Mucosa of stomach (tissue), 1 donor: ENCODE measurements around the gene RAB5B.
A peak's percentile ranks its signal among the peaks of the same experiment; 100 is the strongest.
"Not testable (repeated sequence)": the region's sequence is repeated elsewhere in the genome, so short reads cannot be mapped to it uniquely, and the experiment has no call there.

Experiments used
- H3K27me3 ChIP-seq: one replicate; pipeline ENCODE4 v1.7.0; 2013; ENCODE audit warnings: mild to moderate bottlenecking, low read length; ENCODE audit not compliant: control insufficient read depth, insufficient read depth
- H3K36me3 ChIP-seq: one replicate; pipeline ENCODE4 v1.7.0; 2013; ENCODE audit warnings: low read length; ENCODE audit not compliant: control insufficient read depth, insufficient read depth
- H3K4me1 ChIP-seq: one replicate; pipeline ENCODE4 v1.7.0; 2013; ENCODE audit warnings: mild to moderate bottlenecking, low read length; ENCODE audit not compliant: control insufficient read depth, insufficient read depth
- H3K4me3 ChIP-seq: one replicate; pipeline ENCODE4 v1.7.0; 2013; ENCODE audit warnings: low read length
- H3K9ac ChIP-seq: one replicate; pipeline ENCODE4 v1.7.0; 2013; ENCODE audit warnings: mild to moderate bottlenecking, low read length, moderate library complexity
- H3K9me3 ChIP-seq: one replicate; pipeline ENCODE4 v1.7.0; 2013; ENCODE audit warnings: mild to moderate bottlenecking, low read length, moderate library complexity; ENCODE audit not compliant: control insufficient read depth
- donor health status: Pancreatic carcinoma.

Gene RAB5B

DNA sequence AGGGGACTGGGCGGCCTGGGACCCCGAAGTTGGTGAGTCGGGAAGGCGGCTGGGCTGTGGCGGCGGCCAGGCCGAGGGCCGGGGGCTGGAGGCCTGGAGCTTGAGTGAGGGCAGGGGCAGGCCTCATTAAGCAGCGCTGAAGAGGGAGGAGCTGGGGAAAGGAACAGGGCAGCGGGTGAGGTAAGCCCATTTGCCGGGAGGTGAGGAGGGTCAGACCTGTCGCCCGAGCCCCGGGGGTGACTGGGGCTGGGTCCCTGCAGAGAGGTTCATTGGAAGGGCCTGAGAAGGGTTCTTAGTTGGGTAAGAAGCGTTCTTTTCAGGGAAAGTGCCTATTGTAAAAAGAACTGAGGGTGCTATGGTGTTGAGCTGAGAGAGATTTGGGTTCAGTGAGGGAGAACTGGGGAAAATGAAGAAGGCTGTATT, 441 bp downstream of the RAB5B start:
- peak overlapping the region; percentile 79 for H3K4me3 ChIP-seq
- H3K4me1 ChIP-seq: peaks cover 13% of the 10 kb centered on the region
- H3K9me3 ChIP-seq: no peaks in the 10 kb centered on the region
- H3K27me3 ChIP-seq: no peaks in the 10 kb centered on the region
- peak overlapping the region; percentile 98 for H3K9ac ChIP-seq
- no peaks in the 10 kb centered on the region for H3K36me3 ChIP-seq

DNA sequence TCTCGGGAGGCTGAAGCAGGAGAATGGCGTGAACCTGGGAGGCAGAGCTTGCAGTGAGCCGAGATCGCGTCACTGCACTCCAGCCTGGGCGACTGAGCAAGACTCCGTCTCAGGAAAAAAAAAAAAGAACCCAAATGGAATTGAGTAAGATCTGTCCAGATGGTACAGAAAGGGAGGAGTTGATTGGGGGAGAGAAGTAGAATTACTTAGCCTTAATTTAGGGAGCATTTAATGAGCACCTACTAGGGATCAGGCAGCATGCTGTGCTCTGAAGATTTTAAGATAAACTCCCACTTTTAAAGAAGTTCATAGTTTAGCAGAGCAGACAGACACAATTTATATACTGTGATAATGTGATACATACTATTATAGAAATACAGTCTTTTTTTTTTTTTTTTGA, 4.5 kb downstream of the RAB5B start:
- H3K9ac ChIP-seq: no peak overlapping the region
- no peaks in the 10 kb centered on the region for H3K36me3 ChIP-seq

DNA sequence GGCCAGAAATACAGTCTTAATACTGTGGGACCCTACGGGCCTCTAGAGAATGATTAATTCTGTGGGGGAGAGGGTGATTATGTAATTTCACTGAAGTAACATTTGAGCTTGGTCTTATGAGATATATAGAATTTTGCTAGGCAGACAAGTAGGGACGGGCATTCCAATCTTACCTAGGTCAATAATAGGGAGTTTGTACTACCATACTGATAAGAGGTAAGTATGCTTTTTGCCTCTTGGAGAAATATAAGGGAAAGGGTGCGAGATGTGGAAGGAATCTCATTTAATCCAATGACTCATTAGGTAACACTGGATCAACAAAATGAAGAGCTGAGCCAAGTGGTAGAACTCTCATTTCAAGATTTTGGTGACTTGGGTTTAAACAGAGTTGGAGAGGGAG, 5.2 kb downstream of the RAB5B start:
- Histone ChIP-seq H3K9ac (no peak overlapping the region), H3K36me3 (no peaks in the 10 kb centered on the region), H3K27me3 (no peaks in the 10 kb centered on the region), H3K4me1 (peaks cover 4% of the 10 kb centered on the region), H3K9me3 (no peaks in the 10 kb centered on the region), H3K4me3 (no peak overlapping the region)

More for the DNA sequence above, 4.5 kb downstream of the RAB5B start:
- Histone ChIP-seq H3K27me3 (no peaks in the 10 kb centered on the region), H3K4me1 (peaks cover 4% of the 10 kb centered on the region), H3K4me3 (no peak overlapping the region), H3K9me3 (no peaks in the 10 kb centered on the region)

DNA sequence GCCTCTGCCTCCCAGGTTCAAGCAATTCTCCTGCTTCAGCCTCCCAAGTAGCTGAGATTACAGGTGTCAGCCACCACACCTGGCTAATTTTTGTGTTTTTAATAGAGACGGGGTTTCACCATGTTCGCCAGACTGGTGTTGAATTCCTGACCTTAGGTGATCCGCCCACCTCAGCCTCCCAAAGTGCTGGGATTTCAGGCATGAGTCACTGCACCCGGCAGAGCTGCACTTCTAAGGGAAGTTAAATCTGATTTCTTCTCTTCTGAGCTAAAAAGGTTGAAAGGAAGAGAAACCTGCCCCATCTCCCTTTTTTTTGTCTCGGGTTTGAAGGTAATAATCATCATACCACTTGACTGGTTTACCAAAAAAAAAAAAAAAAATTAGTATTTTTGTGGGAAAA, 8.0 kb downstream of the RAB5B start:
- not testable (repeated sequence) for H3K9ac ChIP-seq, H3K9me3 ChIP-seq, H3K27me3 ChIP-seq, H3K4me1 ChIP-seq, H3K4me3 ChIP-seq, H3K36me3 ChIP-seq

DNA sequence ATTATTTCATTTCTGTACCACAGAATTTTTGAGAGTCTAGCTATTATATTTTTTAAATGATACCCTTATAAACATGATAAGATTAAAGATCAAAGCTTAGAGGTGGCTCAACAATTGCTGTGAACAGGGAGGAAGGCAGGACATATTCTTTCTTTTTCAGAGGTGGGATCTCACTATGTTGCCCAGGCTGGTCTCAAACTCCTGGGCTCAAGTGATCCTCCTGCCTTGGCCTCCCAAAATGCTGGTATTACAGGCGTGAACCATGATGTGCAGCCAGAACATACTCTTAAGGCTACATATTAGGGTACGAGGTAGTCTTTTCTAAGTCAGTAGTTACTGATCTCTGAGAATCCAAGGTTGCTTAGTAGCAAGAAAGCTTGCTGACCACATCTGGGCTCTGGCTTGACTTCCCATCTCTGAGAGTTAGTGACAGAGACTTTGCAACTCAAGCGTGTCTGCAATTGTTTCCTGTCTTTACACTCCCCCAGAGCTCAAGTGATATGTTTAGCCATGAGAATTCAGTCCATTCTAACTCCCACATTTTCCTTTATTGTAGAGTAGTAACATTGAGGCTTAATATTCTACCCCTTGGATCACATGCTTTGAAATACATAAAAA, 8.6 kb downstream of the RAB5B start:
- Histone ChIP-seq H3K36me3 (no peaks in the 10 kb centered on the region), H3K9me3 (no peaks in the 10 kb centered on the region)

DNA sequence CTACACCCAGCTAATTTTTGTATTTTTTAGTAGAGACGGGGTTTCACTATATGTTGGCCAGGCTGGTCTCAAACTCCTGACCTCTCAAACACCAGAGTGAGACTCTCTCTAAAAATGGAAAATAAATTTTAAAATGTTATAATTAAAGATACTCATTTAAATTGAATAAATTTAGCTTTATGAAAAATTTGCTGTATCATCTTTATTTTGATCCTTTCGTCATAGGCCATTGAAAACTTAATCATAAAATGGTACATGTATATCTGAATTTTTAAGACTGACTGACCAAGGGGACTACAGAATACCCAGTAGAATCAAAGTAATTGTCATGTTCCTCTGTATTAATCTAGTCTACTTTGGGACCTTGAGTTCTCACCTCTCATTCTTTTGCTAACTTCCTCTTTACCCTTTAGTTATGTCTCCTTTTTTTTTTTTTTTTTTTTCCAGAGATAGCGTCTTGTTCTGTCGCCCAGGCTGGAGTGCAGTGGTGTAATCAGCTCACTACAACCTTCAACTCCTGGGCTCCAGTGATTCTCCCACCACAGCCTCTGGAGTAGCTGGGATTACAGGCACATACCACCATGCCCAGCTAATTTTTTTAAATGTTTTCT, 9.5 kb downstream of the RAB5B start:
- Histone ChIP-seq H3K36me3 (no peaks in the 10 kb centered on the region), H3K27me3 (no peaks in the 10 kb centered on the region), H3K4me3 (no peak overlapping the region), H3K9me3 (no peaks in the 10 kb centered on the region), H3K4me1 (no peaks in the 10 kb centered on the region), H3K9ac (no peak overlapping the region)

More for the DNA sequence above, 8.6 kb downstream of the RAB5B start:
- Histone ChIP-seq H3K4me3 (no peak overlapping the region), H3K4me1 (no peaks in the 10 kb centered on the region), H3K27me3 (no peaks in the 10 kb centered on the region), H3K9ac (no peak overlapping the region)

DNA sequence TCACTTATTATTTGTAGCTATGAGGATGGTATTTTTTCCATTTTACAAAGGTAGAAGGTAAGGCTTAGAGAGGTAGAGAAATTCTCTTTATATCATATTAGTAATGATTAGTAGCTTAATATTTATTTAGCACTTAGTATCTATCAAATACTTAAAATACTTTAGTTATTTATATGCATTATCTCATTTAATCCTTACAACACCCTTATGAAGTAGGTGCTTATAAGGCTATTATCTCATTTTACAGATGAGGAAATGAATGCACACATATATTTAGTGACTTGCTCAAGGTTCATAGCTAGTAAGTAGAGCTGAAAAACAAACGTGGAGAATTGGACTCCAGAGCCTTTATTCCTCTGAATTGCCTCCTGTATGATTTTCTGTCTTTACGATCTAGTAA, 11.0 kb downstream of the RAB5B start:
- H3K36me3 ChIP-seq: peaks cover 6% of the 10 kb centered on the region
- H3K4me1 ChIP-seq: no peaks in the 10 kb centered on the region
- H3K27me3 ChIP-seq: no peaks in the 10 kb centered on the region
- H3K4me3 ChIP-seq: no peak overlapping the region
- no peaks in the 10 kb centered on the region for H3K9me3 ChIP-seq
- no peak overlapping the region for H3K9ac ChIP-seq

DNA sequence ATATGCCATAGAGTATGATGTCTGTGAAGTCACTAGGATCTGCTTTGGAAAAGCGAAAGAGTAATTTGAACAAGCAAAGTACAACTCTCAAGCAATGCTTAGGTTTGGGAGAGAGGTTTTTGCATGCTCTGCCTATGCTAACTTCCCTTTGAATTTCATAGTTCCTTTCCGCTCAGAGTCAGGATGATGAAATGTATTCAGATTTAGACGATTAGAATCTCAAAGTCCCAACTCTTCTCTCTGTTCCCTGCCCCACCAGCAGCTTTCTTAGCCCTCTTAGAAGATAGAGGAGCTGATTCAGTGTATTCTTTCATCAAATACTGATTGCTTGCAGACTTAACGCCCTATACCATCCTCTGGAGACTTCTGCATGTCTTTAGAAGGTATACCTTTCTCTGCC, 11.5 kb downstream of the RAB5B start:
- no peaks in the 10 kb centered on the region for H3K4me1 ChIP-seq
- peaks cover 7% of the 10 kb centered on the region for H3K36me3 ChIP-seq
- no peaks in the 10 kb centered on the region for H3K9me3 ChIP-seq
- H3K4me3 ChIP-seq: no peak overlapping the region
- no peak overlapping the region for H3K9ac ChIP-seq
- H3K27me3 ChIP-seq: no peaks in the 10 kb centered on the region

DNA sequence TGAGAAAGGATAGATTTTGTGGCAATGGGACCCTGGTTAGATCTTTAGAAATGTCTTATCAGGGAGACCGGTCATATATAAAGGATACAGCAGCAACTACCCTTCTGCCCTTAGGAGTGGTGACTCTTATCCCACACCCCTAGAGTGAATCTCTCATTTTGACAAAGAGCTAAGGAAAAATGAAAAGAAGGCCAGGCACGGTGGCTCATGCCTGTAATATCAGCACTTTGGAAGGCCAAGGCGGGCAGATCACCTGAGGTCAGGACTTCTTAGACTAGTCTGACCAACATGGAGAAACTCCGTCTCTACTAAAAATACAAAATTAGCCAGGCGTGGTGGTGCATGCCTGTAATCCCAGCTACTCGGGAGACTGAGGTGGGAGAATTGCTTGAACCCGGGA, 12.1 kb downstream of the RAB5B start:
- not testable (repeated sequence) for H3K9ac ChIP-seq, H3K9me3 ChIP-seq, H3K27me3 ChIP-seq, H3K4me3 ChIP-seq, H3K4me1 ChIP-seq
- peaks cover 11% of the 10 kb centered on the region for H3K36me3 ChIP-seq

DNA sequence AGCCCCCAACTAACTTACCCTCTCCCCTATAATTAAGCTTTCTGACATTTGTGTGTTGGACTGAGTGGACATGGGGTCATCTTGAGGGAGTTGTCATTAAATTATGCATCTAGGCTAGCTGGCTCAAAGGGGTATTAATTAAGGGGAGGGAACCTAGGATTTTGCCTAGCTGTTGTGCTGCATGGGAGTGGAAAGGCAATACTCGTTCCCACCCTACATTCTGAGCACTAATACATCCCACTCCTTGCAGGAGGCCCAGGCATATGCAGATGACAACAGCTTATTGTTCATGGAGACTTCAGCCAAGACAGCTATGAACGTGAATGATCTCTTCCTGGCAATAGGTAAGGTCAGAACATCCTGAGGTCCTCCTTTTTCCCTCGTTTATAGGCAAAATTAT, 17.2 kb downstream of the RAB5B start:
- H3K4me1 ChIP-seq: peaks cover 2% of the 10 kb centered on the region
- H3K9ac ChIP-seq: no peak overlapping the region
- peaks cover 18% of the 10 kb centered on the region for H3K36me3 ChIP-seq
- H3K4me3 ChIP-seq: no peak overlapping the region
- no peaks in the 10 kb centered on the region for H3K9me3 ChIP-seq
- H3K27me3 ChIP-seq: no peaks in the 10 kb centered on the region

DNA sequence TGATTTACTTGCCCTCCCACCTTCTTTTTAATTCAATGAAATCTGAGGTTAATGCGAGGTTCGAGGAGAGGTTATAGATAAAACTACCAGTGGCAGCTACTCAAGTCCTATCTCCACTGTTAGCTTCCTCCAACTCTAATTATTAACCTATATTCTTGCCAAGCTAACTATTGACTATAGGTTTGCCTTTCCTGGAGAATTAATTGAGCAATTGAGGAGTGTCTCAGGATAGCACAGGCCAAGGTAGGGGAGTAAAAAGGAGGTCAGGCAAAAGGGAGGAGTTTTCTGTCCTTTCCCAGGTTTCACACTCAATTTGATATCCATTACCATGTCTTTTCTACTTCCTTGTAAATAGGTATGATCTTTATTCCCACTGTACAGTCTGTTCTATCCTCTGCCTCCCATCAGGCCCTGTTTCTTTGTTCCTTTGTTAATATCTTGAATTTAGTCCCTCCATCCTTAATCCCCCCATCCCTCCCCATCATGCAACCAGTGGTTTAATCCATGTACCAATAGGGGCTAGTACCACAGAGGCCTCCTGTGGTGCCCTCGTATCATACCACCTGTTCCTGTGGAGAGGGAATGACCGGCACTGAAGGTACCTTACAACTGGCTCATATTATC, 19.5 kb downstream of the RAB5B start:
- Histone ChIP-seq H3K4me1 (peaks cover 15% of the 10 kb centered on the region), H3K9me3 (no peaks in the 10 kb centered on the region), H3K4me3 (no peak overlapping the region), H3K36me3 (peaks cover 18% of the 10 kb centered on the region), H3K27me3 (no peaks in the 10 kb centered on the region), H3K9ac (no peak overlapping the region)

DNA sequence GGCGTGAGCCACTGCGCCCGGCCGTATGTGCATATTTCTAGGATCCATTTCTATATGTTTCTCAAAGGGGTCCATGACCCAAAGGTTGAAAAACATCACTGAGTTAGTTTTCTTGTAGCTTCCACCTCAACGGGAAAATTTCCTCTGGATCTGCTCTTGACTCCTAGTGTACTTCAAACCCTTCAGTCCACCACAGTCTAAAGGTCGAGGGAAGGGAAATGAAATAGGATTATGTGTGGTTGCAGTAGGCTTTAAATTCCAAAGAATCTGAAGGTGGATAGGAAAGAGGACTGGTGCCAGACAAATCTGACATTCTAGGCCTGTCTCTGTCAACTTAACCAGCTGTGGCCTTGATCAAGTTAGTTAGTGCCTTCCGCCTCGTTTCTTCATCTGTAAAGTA, 21.5 kb downstream of the RAB5B start:
- Histone ChIP-seq H3K4me1 (peaks cover 16% of the 10 kb centered on the region), H3K27me3 (no peaks in the 10 kb centered on the region), H3K36me3 (peaks cover 12% of the 10 kb centered on the region), H3K4me3 (no peak overlapping the region), H3K9ac (no peak overlapping the region), H3K9me3 (no peaks in the 10 kb centered on the region)
